GM19397 (cell line): ENCODE data around the gene ADGRL4.

Source experiments
- ATAC-seq: cut with Tn5 transposase; IDR thresholded peaks from one replicate; pipeline ENCODE4 v1.9.1; 2021; ENCODE audit warnings: mild to moderate bottlenecking, moderate library complexity; ENCODE audit not compliant: unreplicated experiment

ADGRL4 gene

GRCh38 chr1:78840453-78841271 lies 165.9 kb downstream of the ADGRL4 start:
- no peak for ATAC-seq
